ENCODE measurements around the gene OTOP2. TPM values are rescaled to one million over a fixed set of nuclear protein-coding genes. Genes with fewer than 3 reads are reported as not detected.

OTOP2 gene
- total RNA-seq, 1 experiment from 2014 or later: not detected

- H3K9me3 Mint-ChIP-seq: no peaks in the 10 kb centered on the region
- no peak overlapping the region for H3K4me3 Mint-ChIP-seq
- peaks cover 13% of the 10 kb centered on the region for H3K4me1 Mint-ChIP-seq
- H3K27ac Mint-ChIP-seq: no peak overlapping the region
- DNase-seq (ENCODE audit: low spot score) (no peak), ATAC-seq (no peak)
- peaks cover 48% of the 10 kb centered on the region for H3K27me3 Mint-ChIP-seq (ENCODE audit: low read depth)
- CTCF ChIA-PET: interaction anchor here (1.2 to 1.8 kb wide), 4 partner anchors 18 to 222 kb away, joined by 3 to 6 read pairs (median 4); no protein-coding TSS in a partner anchor
- H3K36me3 Mint-ChIP-seq: no peaks in the 10 kb centered on the region
- POLR2A ChIA-PET: interaction anchor here (0.7 kb wide), 1 partner anchor 14 kb away, joined by 6 read pairs; no protein-coding TSS in a partner anchor
- TF ChIP-seq, protein P1, sequence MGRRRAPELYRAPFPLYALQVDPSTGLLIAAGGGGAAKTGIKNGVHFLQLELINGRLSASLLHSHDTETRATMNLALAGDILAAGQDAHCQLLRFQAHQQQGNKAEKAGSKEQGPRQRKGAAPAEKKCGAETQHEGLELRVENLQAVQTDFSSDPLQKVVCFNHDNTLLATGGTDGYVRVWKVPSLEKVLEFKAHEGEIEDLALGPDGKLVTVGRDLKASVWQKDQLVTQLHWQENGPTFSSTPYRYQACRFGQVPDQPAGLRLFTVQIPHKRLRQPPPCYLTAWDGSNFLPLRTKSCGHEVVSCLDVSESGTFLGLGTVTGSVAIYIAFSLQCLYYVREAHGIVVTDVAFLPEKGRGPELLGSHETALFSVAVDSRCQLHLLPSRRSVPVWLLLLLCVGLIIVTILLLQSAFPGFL (CRISPR knock-in tag; IDR thresholded peaks at IDR 0.05; ENCODE audit: borderline replicate concordance): no peak
- no peak for TF ChIP-seq NR2C2 (CRISPR knock-in tag; IDR thresholded peaks at IDR 0.05)
- TF ChIP-seq ELF4 (CRISPR knock-in tag; IDR thresholded peaks at IDR 0.05; ENCODE audit: low read depth): no peak
- TF ChIP-seq, protein P2, sequence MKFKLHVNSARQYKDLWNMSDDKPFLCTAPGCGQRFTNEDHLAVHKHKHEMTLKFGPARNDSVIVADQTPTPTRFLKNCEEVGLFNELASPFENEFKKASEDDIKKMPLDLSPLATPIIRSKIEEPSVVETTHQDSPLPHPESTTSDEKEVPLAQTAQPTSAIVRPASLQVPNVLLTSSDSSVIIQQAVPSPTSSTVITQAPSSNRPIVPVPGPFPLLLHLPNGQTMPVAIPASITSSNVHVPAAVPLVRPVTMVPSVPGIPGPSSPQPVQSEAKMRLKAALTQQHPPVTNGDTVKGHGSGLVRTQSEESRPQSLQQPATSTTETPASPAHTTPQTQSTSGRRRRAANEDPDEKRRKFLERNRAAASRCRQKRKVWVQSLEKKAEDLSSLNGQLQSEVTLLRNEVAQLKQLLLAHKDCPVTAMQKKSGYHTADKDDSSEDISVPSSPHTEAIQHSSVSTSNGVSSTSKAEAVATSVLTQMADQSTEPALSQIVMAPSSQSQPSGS (CRISPR knock-in tag; IDR thresholded peaks at IDR 0.05; ENCODE audit: borderline replicate concordance, low read depth): no peak
- TF ChIP-seq NFATC4 (CRISPR knock-in tag; IDR thresholded peaks at IDR 0.05): no peak
- no peak for TF ChIP-seq USF1 (CRISPR knock-in tag; IDR thresholded peaks at IDR 0.05)
- TF ChIP-seq RELA (CRISPR knock-in tag; IDR thresholded peaks at IDR 0.05; ENCODE audit: borderline replicate concordance): no peak
- TF ChIP-seq ZNF263 (CRISPR knock-in tag; IDR thresholded peaks at IDR 0.05; ENCODE audit: low read depth): no peak
- TF ChIP-seq TEAD1 (CRISPR knock-in tag; IDR thresholded peaks at IDR 0.05): no peak
- no peak for TF ChIP-seq CREM (CRISPR knock-in tag; IDR thresholded peaks at IDR 0.05)
- no peak for TF ChIP-seq NR3C1 (CRISPR knock-in tag; conservative IDR thresholded peaks at IDR 0.05; ENCODE audit: low read depth)
Observed at GRCh38 chr17:74979408-74980146, 55.5 kb downstream of the OTOP2 start.

DNA sequence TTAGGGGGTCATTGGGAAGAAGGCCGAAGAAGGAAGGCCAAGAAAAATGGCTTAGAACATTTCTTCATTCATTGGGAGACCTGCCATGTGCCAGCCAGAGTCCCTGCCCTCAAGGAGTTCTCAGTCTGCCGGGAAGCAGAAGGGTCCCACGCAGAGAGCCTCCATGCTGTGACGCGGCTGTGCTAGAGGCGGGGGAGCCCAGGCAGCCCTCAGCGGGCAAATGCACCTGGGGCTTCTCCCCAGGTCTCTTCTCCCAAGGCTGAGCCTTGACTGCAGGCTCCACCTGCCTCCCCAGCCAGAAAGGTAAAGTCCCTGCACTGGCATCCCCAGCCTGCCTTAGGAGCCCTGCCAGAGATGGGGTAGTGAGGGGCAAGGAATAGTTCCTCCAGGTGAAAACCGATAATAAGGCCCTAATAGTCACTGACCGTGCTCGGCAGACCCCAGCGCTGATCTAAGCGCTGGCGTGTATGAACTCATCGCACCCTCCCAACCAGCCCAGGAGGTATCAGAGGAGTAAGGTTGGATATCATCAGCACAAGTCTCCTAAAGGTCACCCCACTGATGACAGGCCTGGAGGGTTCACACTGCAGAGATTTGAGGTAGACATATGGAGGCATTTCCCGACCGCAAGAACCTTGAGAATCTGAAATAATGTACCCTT, 57.4 kb downstream of the OTOP2 start:
- H3K36me3 Mint-ChIP-seq: no peaks in the 10 kb centered on the region
- H3K9me3 Mint-ChIP-seq: no peaks in the 10 kb centered on the region
- ChIA-PET CTCF (interaction anchor here (1.8 kb wide), 1 partner anchor 23 kb away, joined by 4 read pairs; no protein-coding TSS in a partner anchor), POLR2A (no interaction called here)
- no peak for TF ChIP-seq ZNF219 (CRISPR knock-in tag; IDR thresholded peaks at IDR 0.05; ENCODE audit: borderline replicate concordance)
- TF ChIP-seq GRHL2 (CRISPR knock-in tag; IDR thresholded peaks at IDR 0.05; ENCODE audit: insufficient replicate concordance, severe bottlenecking): no peak
- TF ChIP-seq GTF2I (CRISPR knock-in tag; conservative IDR thresholded peaks at IDR 0.05): no peak
- no peak for TF ChIP-seq NFE2L1 (CRISPR knock-in tag; IDR thresholded peaks at IDR 0.05)
- TF ChIP-seq E2F4 (CRISPR knock-in tag; IDR thresholded peaks at IDR 0.05; ENCODE audit: borderline replicate concordance, low read depth): no peak
- TF ChIP-seq, protein P3, sequence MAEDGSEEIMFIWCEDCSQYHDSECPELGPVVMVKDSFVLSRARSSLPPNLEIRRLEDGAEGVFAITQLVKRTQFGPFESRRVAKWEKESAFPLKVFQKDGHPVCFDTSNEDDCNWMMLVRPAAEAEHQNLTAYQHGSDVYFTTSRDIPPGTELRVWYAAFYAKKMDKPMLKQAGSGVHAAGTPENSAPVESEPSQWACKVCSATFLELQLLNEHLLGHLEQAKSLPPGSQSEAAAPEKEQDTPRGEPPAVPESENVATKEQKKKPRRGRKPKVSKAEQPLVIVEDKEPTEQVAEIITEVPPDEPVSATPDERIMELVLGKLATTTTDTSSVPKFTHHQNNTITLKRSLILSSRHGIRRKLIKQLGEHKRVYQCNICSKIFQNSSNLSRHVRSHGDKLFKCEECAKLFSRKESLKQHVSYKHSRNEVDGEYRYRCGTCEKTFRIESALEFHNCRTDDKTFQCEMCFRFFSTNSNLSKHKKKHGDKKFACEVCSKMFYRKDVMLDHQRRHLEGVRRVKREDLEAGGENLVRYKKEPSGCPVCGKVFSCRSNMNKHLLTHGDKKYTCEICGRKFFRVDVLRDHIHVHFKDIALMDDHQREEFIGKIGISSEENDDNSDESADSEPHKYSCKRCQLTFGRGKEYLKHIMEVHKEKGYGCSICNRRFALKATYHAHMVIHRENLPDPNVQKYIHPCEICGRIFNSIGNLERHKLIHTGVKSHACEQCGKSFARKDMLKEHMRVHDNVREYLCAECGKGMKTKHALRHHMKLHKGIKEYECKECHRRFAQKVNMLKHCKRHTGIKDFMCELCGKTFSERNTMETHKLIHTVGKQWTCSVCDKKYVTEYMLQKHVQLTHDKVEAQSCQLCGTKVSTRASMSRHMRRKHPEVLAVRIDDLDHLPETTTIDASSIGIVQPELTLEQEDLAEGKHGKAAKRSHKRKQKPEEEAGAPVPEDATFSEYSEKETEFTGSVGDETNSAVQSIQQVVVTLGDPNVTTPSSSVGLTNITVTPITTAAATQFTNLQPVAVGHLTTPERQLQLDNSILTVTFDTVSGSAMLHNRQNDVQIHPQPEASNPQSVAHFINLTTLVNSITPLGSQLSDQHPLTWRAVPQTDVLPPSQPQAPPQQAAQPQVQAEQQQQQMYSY (CRISPR knock-in tag; IDR thresholded peaks at IDR 0.05): no peak
- TF ChIP-seq ETV6 (CRISPR knock-in tag; IDR thresholded peaks at IDR 0.05): no peak
- TF ChIP-seq ZNF425 (CRISPR knock-in tag; conservative IDR thresholded peaks at IDR 0.05): no peak
- peak overlapping the region; percentile 92 for H3K27ac Mint-ChIP-seq
- peaks cover 33% of the 10 kb centered on the region for H3K27me3 Mint-ChIP-seq (ENCODE audit: low read depth)
- H3K4me1 Mint-ChIP-seq: peaks cover 14% of the 10 kb centered on the region
- H3K4me3 Mint-ChIP-seq: peak overlapping the region; percentile 83
- DNase-seq (ENCODE audit: low spot score): no peak
- no peak; the same call in 1 of the 2 replicates for ATAC-seq
